Effector memory CD8-positive, alpha-beta T cell (primary cell): ENCODE results near the gene FAM184A.
A peak's percentile ranks its signal among the peaks of the same experiment; 100 is the strongest.

Experiments used
- ATAC-seq: fragments of 150-1000 bp; cut with Tn5 transposase; replicated peaks from 2 replicates; pipeline ENCODE4 v1.10.0; 2021; ENCODE audit warnings: mild to moderate bottlenecking, moderate library complexity
- DNase-seq, 3 experiments: peaks; one replicate each; pipeline ENCODE4 v3.0.0; 2021
- H3K27ac Mint-ChIP-seq, 2 donors: one replicate each; pipeline ENCODE4 v1.8.0; 2022; ENCODE audit warnings: mild to moderate bottlenecking in 2 of 2, mixed read lengths in 2 of 2, moderate library complexity in 2 of 2
- H3K27me3 Mint-ChIP-seq, 2 donors: one replicate each; pipeline ENCODE4 v1.8.0; 2022; ENCODE audit warnings: mixed read lengths in 2 of 2
- H3K36me3 Mint-ChIP-seq: one replicate; pipeline ENCODE4 v1.8.0; 2022; ENCODE audit warnings: mild to moderate bottlenecking, moderate library complexity, mixed read lengths; ENCODE audit not compliant: insufficient read depth
- H3K4me1 Mint-ChIP-seq, 2 donors: one replicate each; pipeline ENCODE4 v1.8.0; 2022; ENCODE audit warnings: low read depth in 2 of 2, mixed read lengths in 2 of 2
- H3K4me3 Mint-ChIP-seq, 2 donors: one replicate each; pipeline ENCODE4 v1.8.0; 2022; ENCODE audit warnings: mild to moderate bottlenecking in 2 of 2, mixed read lengths in 2 of 2, moderate library complexity in 2 of 2
- H3K9me3 Mint-ChIP-seq, 2 donors: one replicate each; pipeline ENCODE4 v1.8.0; 2022; ENCODE audit warnings: mixed read lengths in 2 of 2

FAM184A gene

GRCh38 chr6:119061215-119061614 is 17.2 kb downstream of the FAM184A start:
- DNase-seq, result no peak
- Mint-ChIP-seq H3K4me3 (no peak overlapping the region), H3K27me3 (no peaks in the 10 kb centered on the region), H3K27ac (no peak overlapping the region), H3K4me1 (no peaks in the 10 kb centered on the region), H3K36me3 (no peaks in the 10 kb centered on the region), H3K9me3 (no peaks in the 10 kb centered on the region)
- no peak for ATAC-seq

- no peak for DNase-seq
- Mint-ChIP-seq H3K4me3 (no peak overlapping the region), H3K9me3 (no peaks in the 10 kb centered on the region), H3K36me3 (no peaks in the 10 kb centered on the region), H3K4me1 (no peaks in the 10 kb centered on the region), H3K27ac (no peak overlapping the region), H3K27me3 (no peaks in the 10 kb centered on the region)
- ATAC-seq, result no peak
These were observed 18.1 kb downstream of the FAM184A start for GRCh38 chr6:119060255-119060907.

- Mint-ChIP-seq H3K27me3 (no peaks in the 10 kb centered on the region), H3K27ac (no peak overlapping the region)
These were observed 23.4 kb downstream of the FAM184A start for GRCh38 chr6:119055069-119055468.

GRCh38 chr6:119052987-119053386 is 25.5 kb downstream of the FAM184A start:
- H3K4me3 Mint-ChIP-seq, result no peak overlapping the region

More at GRCh38 chr6:119055069-119055468, 23.4 kb downstream of the FAM184A start:
- DNase-seq, result no peak
- no peak overlapping the region for H3K4me3 Mint-ChIP-seq
- no peak for ATAC-seq
- H3K36me3 Mint-ChIP-seq, result no peaks in the 10 kb centered on the region
- H3K9me3 Mint-ChIP-seq, result no peaks in the 10 kb centered on the region
- H3K4me1 Mint-ChIP-seq, result peaks cover 5 to 6% of the 10 kb centered on the region in 2 donors

GRCh38 chr6:119052292-119052889 is 26.1 kb downstream of the FAM184A start:
- H3K27ac Mint-ChIP-seq, result peak overlapping the region in 1 of 2 donors; percentile 61

More at GRCh38 chr6:119052987-119053386, 25.5 kb downstream of the FAM184A start:
- peak; percentile 56 for ATAC-seq
- Mint-ChIP-seq H3K27ac (peak overlapping the region in 1 of 2 donors; percentile 61), H3K27me3 (no peaks in the 10 kb centered on the region), H3K4me1 (peaks cover 5 to 6% of the 10 kb centered on the region in 2 donors), H3K9me3 (no peaks in the 10 kb centered on the region), H3K36me3 (no peaks in the 10 kb centered on the region)
- no peak for DNase-seq

GRCh38 chr6:119044255-119044654 is 34.2 kb downstream of the FAM184A start:
- no peak overlapping the region for H3K27ac Mint-ChIP-seq
- H3K4me3 Mint-ChIP-seq, result no peak overlapping the region
- peaks cover 0 to 8% of the 10 kb centered on the region in 2 donors for H3K27me3 Mint-ChIP-seq
- no peak for DNase-seq
- ATAC-seq, result no peak
- H3K9me3 Mint-ChIP-seq, result no peaks in the 10 kb centered on the region
- H3K4me1 Mint-ChIP-seq, result no peaks in the 10 kb centered on the region
- no peaks in the 10 kb centered on the region for H3K36me3 Mint-ChIP-seq

More at GRCh38 chr6:119052292-119052889, 26.1 kb downstream of the FAM184A start:
- Mint-ChIP-seq H3K27me3 (peaks cover 0 to 3% of the 10 kb centered on the region in 2 donors), H3K4me3 (no peak overlapping the region), H3K36me3 (no peaks in the 10 kb centered on the region), H3K9me3 (no peaks in the 10 kb centered on the region), H3K4me1 (peaks cover 5 to 6% of the 10 kb centered on the region in 2 donors)
- DNase-seq (no peak), ATAC-seq (peak; percentile 54)

GRCh38 chr6:119043783-119044182 is 34.7 kb downstream of the FAM184A start:
- H3K4me3 Mint-ChIP-seq, result no peak overlapping the region
- H3K27me3 Mint-ChIP-seq, result peaks cover 0 to 8% of the 10 kb centered on the region in 2 donors
- no peaks in the 10 kb centered on the region for H3K4me1 Mint-ChIP-seq
- DNase-seq (no peak), ATAC-seq (no peak)
- no peaks in the 10 kb centered on the region for H3K9me3 Mint-ChIP-seq
- H3K36me3 Mint-ChIP-seq, result no peaks in the 10 kb centered on the region
- H3K27ac Mint-ChIP-seq, result no peak overlapping the region

GRCh38 chr6:119043265-119043664 is 35.2 kb downstream of the FAM184A start:
- no peak for ATAC-seq
- DNase-seq, result no peak
- Mint-ChIP-seq H3K27ac (no peak overlapping the region), H3K4me3 (no peak overlapping the region), H3K4me1 (no peaks in the 10 kb centered on the region), H3K27me3 (peaks cover 0 to 8% of the 10 kb centered on the region in 2 donors), H3K36me3 (no peaks in the 10 kb centered on the region), H3K9me3 (no peaks in the 10 kb centered on the region)

GRCh38 chr6:119040636-119041035 is 37.8 kb downstream of the FAM184A start:
- H3K9me3 Mint-ChIP-seq, result no peaks in the 10 kb centered on the region
- DNase-seq (no peak), ATAC-seq (no peak)
- H3K4me1 Mint-ChIP-seq, result no peaks in the 10 kb centered on the region
- no peak overlapping the region for H3K27ac Mint-ChIP-seq
- no peaks in the 10 kb centered on the region for H3K36me3 Mint-ChIP-seq
- no peak overlapping the region for H3K4me3 Mint-ChIP-seq
- H3K27me3 Mint-ChIP-seq, result no peaks in the 10 kb centered on the region

- no peaks in the 10 kb centered on the region for H3K27me3 Mint-ChIP-seq
- H3K36me3 Mint-ChIP-seq, result no peaks in the 10 kb centered on the region
- DNase-seq, result no peak
- H3K4me3 Mint-ChIP-seq, result no peak overlapping the region
- no peak for ATAC-seq
- H3K4me1 Mint-ChIP-seq, result no peaks in the 10 kb centered on the region
- H3K27ac Mint-ChIP-seq, result no peak overlapping the region
- no peaks in the 10 kb centered on the region for H3K9me3 Mint-ChIP-seq
These were observed 38.2 kb downstream of the FAM184A start for GRCh38 chr6:119040229-119040628.

GRCh38 chr6:119037941-119038623 is 40.4 kb downstream of the FAM184A start:
- ATAC-seq, result no peak
- no peaks in the 10 kb centered on the region for H3K9me3 Mint-ChIP-seq
- H3K36me3 Mint-ChIP-seq, result no peaks in the 10 kb centered on the region
- H3K27ac Mint-ChIP-seq, result no peak overlapping the region
- no peak overlapping the region for H3K4me3 Mint-ChIP-seq
- no peaks in the 10 kb centered on the region for H3K27me3 Mint-ChIP-seq
- no peaks in the 10 kb centered on the region for H3K4me1 Mint-ChIP-seq
- no peak for DNase-seq

- H3K27me3 Mint-ChIP-seq, result no peaks in the 10 kb centered on the region
- H3K4me3 Mint-ChIP-seq, result no peak overlapping the region
- H3K4me1 Mint-ChIP-seq, result no peaks in the 10 kb centered on the region
- no peaks in the 10 kb centered on the region for H3K36me3 Mint-ChIP-seq
- ATAC-seq (no peak), DNase-seq (no peak)
- H3K27ac Mint-ChIP-seq, result no peak overlapping the region
- no peaks in the 10 kb centered on the region for H3K9me3 Mint-ChIP-seq
These were observed 41.2 kb downstream of the FAM184A start for GRCh38 chr6:119037264-119037663.

- no peak for DNase-seq
- no peaks in the 10 kb centered on the region for H3K36me3 Mint-ChIP-seq
- no peaks in the 10 kb centered on the region for H3K9me3 Mint-ChIP-seq
- ATAC-seq, result no peak
- H3K27me3 Mint-ChIP-seq, result no peaks in the 10 kb centered on the region
- H3K4me1 Mint-ChIP-seq, result no peaks in the 10 kb centered on the region
- H3K27ac Mint-ChIP-seq, result no peak overlapping the region
- H3K4me3 Mint-ChIP-seq, result no peak overlapping the region
These were observed 42.4 kb downstream of the FAM184A start for GRCh38 chr6:119036081-119036480.

- ATAC-seq, result no peak
- Mint-ChIP-seq H3K4me3 (no peak overlapping the region), H3K27me3 (no peaks in the 10 kb centered on the region), H3K36me3 (no peaks in the 10 kb centered on the region), H3K4me1 (no peaks in the 10 kb centered on the region), H3K9me3 (no peaks in the 10 kb centered on the region), H3K27ac (no peak overlapping the region)
- DNase-seq, result no peak
These were observed 43.0 kb downstream of the FAM184A start for GRCh38 chr6:119035459-119035858.
